ENCODE results near the gene TOP1. TPM values are rescaled to one million over a fixed set of nuclear protein-coding genes. Genes with fewer than 3 reads are reported as not detected.
A peak's percentile ranks its signal among the peaks of the same experiment; 100 is the strongest.

The TOP1 gene
- total and polyA plus RNA-seq, 2 of the 4 experiments (the other 2 are of a cell fraction) = 14.0 to 21.5 TPM

DNA sequence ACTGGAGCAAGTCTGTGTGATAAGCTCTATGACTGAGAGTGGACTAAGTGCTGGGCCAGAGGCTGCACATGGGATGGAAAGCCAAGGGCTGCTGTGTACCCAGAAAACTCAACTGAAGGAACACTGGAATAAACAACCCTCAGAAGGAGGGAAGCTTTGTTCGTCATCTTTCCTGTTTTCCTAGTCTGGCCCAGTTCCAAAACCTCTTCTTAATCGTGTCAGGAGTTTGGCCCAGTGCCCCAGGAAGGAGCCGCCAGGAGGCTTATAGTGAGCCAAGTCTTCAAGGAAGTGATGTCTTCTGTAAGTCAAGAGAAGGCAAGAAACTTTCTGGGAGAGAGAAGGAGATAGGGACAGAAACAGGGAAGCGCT is 23.3 kb upstream of the TOP1 start:
- Histone ChIP-seq H2AK5ac (ENCODE audit: low read depth, low read length) (peak overlapping the region; percentile 98), H2BK20ac (ENCODE audit: low read depth, low read length) (peak overlapping the region; percentile 97), H4K91ac (ENCODE audit: insufficient read depth, low read depth, low read length) (peak overlapping the region; percentile 98), H3K4me2 (ENCODE audit: low read depth, low read length) (peak overlapping the region; percentile 60), H3K23ac (ENCODE audit: low read depth, low read length) (peak overlapping the region; percentile 97), H3K27me3 (ENCODE audit: control insufficient read depth, insufficient read depth, low read length) (no peaks in the 10 kb centered on the region), H3K4ac (ENCODE audit: low read depth, low read length) (peak overlapping the region; percentile 95), H4K8ac (ENCODE audit: low read depth in 2 of 2, low read length in 2 of 2) (peak overlapping the region; percentile 42 to 98), H3K9me3 (ENCODE audit: control insufficient read depth, insufficient read depth, low read length) (no peaks in the 10 kb centered on the region), H4K20me1 (ENCODE audit: insufficient read depth, low read length) (no peaks in the 10 kb centered on the region; the same call in 1 of the 2 replicates), H3K4me3 (ENCODE audit: insufficient read depth, low read depth, low read length) (no peak overlapping the region), H3K9me1 (ENCODE audit: insufficient read depth, low read length) (peaks cover 32% of the 10 kb centered on the region), H3K18ac (ENCODE audit: low read depth, low read length) (peak overlapping the region; percentile 97), H2AFZ (replicated peaks; ENCODE audit: low read length, poor library complexity) (peak overlapping the region; percentile 72), H3K36me3 (ENCODE audit: control insufficient read depth, insufficient read depth, low read length) (no peaks in the 10 kb centered on the region), H3K79me1 (ENCODE audit: low read depth in 1 of 2, low read length in 2 of 2) (peaks cover 4 to 57% of the 10 kb centered on the region in 2 experiments; a peak in 3 of 4 replicates), H3K56ac (ENCODE audit: extremely low read depth, insufficient read depth, low read length) (peak overlapping the region; percentile 77), H2BK15ac (ENCODE audit: low read depth, low read length) (peak overlapping the region; percentile 96), H2AK9ac (replicated peaks; ENCODE audit: low read depth, low read length, poor library complexity) (peak overlapping the region; percentile 56), H3K4me1 (ENCODE audit: control insufficient read depth, insufficient read depth, low read length) (peaks cover 29% of the 10 kb centered on the region), H2BK5ac (ENCODE audit: low read depth, low read length, poor library complexity, severe bottlenecking) (peak overlapping the region; percentile 99), H4K5ac (ENCODE audit: low read depth, low read length) (peak overlapping the region; percentile 92), H3K9ac (ENCODE audit: low read depth, low read length) (peak overlapping the region; percentile 36), H3K14ac (replicated peaks; ENCODE audit: low read depth, low read length) (peak overlapping the region; percentile 94), H2BK120ac (ENCODE audit: low read depth, low read length) (peak overlapping the region; percentile 98), H3K27ac (ENCODE audit: insufficient read depth, low read length) (peak overlapping the region; percentile 88)
- dilution Hi-C loops (cut with HindIII; ENCODE audit: low sequenced_read_pairs, unreplicated experiment) = no loop called here
- DNase-seq (peak; percentile 98), ATAC-seq (ENCODE audit: low read depth) (no peak)
- WGBS, 2 experiments (ENCODE audit: extremely low coverage in 2 of 2, insufficient read length in 1 of 2) = no CpG with 5 or more reads among the region's 4 CpGs
- in situ Hi-C loops (cut with MboI; ENCODE audit: low sequenced_read_pairs) = no loop called here
- BruUV-seq (replicated peaks) = no TSS peak
- POLR2A ChIA-PET (ENCODE audit: unreplicated experiment) = interaction anchor here (1.0 kb wide), 1 partner anchor 23 kb away, joined by 4 read pairs; no protein-coding TSS in a partner anchor
- CTCF ChIA-PET = interaction anchor here (1.1 to 1.3 kb wide), 2 partner anchors 12 to 89 kb away, joined by 3 to 4 read pairs; no protein-coding TSS in a partner anchor
- intact Hi-C loops (cut with micrococcal nuclease) = no loop called here
- no peak for TF ChIP-seq SMC3 (IDR thresholded peaks at IDR 0.05; ENCODE audit: low read depth, low read length)
- TF ChIP-seq CEBPB (IDR thresholded peaks at IDR 0.05; ENCODE audit: low read depth, low read length) = no peak
- peak; percentile 42; the same call in 1 of the 2 replicates for TF ChIP-seq BHLHE40 (IDR thresholded peaks at IDR 0.05; ENCODE audit: low read depth, low read length)
- TF ChIP-seq POLR2A (IDR thresholded peaks at IDR 0.05; ENCODE audit: low read depth, low read length) = no peak
- TF ChIP-seq FOS (IDR thresholded peaks at IDR 0.05; ENCODE audit: low read depth, low read length) = no peak
- TF ChIP-seq RCOR1 (IDR thresholded peaks at IDR 0.05; ENCODE audit: insufficient replicate concordance, low read length) = no peak
- 0 out of 2 replicates have a peak, but pooled peaks have one; percentile 25 for TF ChIP-seq MXI1 (IDR thresholded peaks at IDR 0.05; ENCODE audit: borderline replicate concordance, low read depth, low read length)
- TF ChIP-seq USF2 (IDR thresholded peaks at IDR 0.05; ENCODE audit: low read depth, low read length) = no peak
- TF ChIP-seq RFX5 (IDR thresholded peaks at IDR 0.05; ENCODE audit: low read depth, low read length) = no peak
- no peak for TF ChIP-seq CHD1 (IDR thresholded peaks at IDR 0.05; ENCODE audit: low read depth, low read length)
- TF ChIP-seq CTCF (conservative IDR thresholded peaks at IDR 0.05; ENCODE audit: low read depth, low read length) = no peak
- no peak for TF ChIP-seq ELK1 (IDR thresholded peaks at IDR 0.05; ENCODE audit: borderline replicate concordance, low read depth, low read length)
- no peak for TF ChIP-seq RAD21 (IDR thresholded peaks at IDR 0.05; ENCODE audit: low read length)
